GM12878 (cell line): Measurements from ENCODE around the gene GPN1. TPM values are rescaled to one million over a fixed set of nuclear protein-coding genes. Genes with fewer than 3 reads are reported as not detected.

Experiments used
- ATAC-seq: fragments of 200-7000 bp; cut with Tn5 transposase; 3 replicates; pipeline ENCODE4 v1.9.1; 2020; ENCODE audit warnings: mild to moderate bottlenecking, moderate library complexity
- BruUV-seq: library from RNA; stranded (reverse); fragments of 400-500 nt; replicated peaks from 2 replicates; lab custom pipeline; 2021; lab: Mats Ljungman, UMichigan
- CTCF ChIA-PET: fragments of 300-600 bp; sonication (Branson Sonifier 250); formaldehyde crosslinking; extraction: SDS; loops from one replicate; lab custom pipeline; 2021; ENCODE audit warnings: inconsistent platforms; lab: Yijun Ruan, JAX
- POLR2A ChIA-PET: fragments of 350-600 bp; formaldehyde crosslinking; extraction: SDS; loops from one replicate; lab custom pipeline; 2021; ENCODE audit warnings: inconsistent platforms; lab: Charles Lee
- RAD21 ChIA-PET: fragments of 300-600 bp; sonication (Branson Sonifier 250); formaldehyde crosslinking; loops from one replicate; lab custom pipeline; 2023; ENCODE audit warnings: antibody characterized with exemption; ENCODE audit not compliant: unreplicated experiment; lab: Charles Lee
- SMC1A ChIA-PET: fragments of 300-600 bp; sonication (Branson Sonifier 250); formaldehyde crosslinking; loops from one replicate; lab custom pipeline; 2023; ENCODE audit not compliant: unreplicated experiment, uncharacterized antibody; lab: Charles Lee
- DNase-seq: peaks from one replicate; pipeline ENCODE4 v3.0.0-alpha.2; 2011; ENCODE audit warnings: low read depth, low spot score
- FAIRE-seq: peaks from 3 replicates; lab custom pipeline; 2011; peaks lifted over from hg19 to GRCh38; lab: Jason Lieb, UNC
- H2AFZ ChIP-seq: 2 replicates; pipeline ENCODE4 v1.6.0; 2011; ENCODE audit warnings: low read depth, low read length, control low read depth; ENCODE audit not compliant: control insufficient read depth
- H3K27ac ChIP-seq: 2 replicates; pipeline ENCODE4 v1.5.1; 2011; ENCODE audit warnings: control low read depth; ENCODE audit not compliant: control insufficient read depth, insufficient read depth
- H3K27me3 ChIP-seq, 2 experiments: replicated peaks in 1 of 2; 2 replicates each; pipeline versions ENCODE4 v1.6.0 to v1.6.1; 2011; ENCODE audit warnings: low read length in 1 of 2; ENCODE audit not compliant: control insufficient read depth in 2 of 2, insufficient read depth in 2 of 2
- H3K36me3 ChIP-seq, 2 experiments: 2 replicates each; pipeline ENCODE4 v1.5.1; 2011; ENCODE audit warnings: low read length in 1 of 2; ENCODE audit not compliant: control insufficient read depth in 2 of 2, insufficient read depth in 2 of 2
- H3K4me1 ChIP-seq: 2 replicates; pipeline ENCODE4 v1.6.1; 2011; ENCODE audit warnings: mild to moderate bottlenecking, low read length, moderate library complexity, mixed read lengths; ENCODE audit not compliant: control insufficient read depth, insufficient read depth
- H3K4me2 ChIP-seq: 2 replicates; pipeline ENCODE4 v1.6.0; 2011; ENCODE audit warnings: control low read depth; ENCODE audit not compliant: control insufficient read depth, insufficient read depth
- H3K4me3 ChIP-seq: fragments of 200-600 bp; sonication (generic); 2 replicates; pipeline ENCODE4 v1.5.1; 2016
- H3K79me2 ChIP-seq: 2 replicates; pipeline ENCODE4 v1.6.0; 2011; ENCODE audit warnings: low read length; ENCODE audit not compliant: control insufficient read depth, insufficient read depth
- H3K9ac ChIP-seq: 2 replicates; pipeline ENCODE4 v1.8.0; 2011; ENCODE audit warnings: low read length, control low read depth, mixed read lengths; ENCODE audit not compliant: control insufficient read depth, insufficient read depth
- H3K9me3 ChIP-seq: replicated peaks from 3 replicates; pipeline ENCODE4 v1.5.1; 2011; ENCODE audit warnings: mild to moderate bottlenecking, low read length; ENCODE audit not compliant: control insufficient read depth, insufficient read depth
- H4K20me1 ChIP-seq: 2 replicates; pipeline ENCODE4 v1.6.0; 2011; ENCODE audit not compliant: control insufficient read depth, insufficient read depth
- EED ChIP-seq: sonication (generic); IDR thresholded peaks from 2 replicates; pipeline ENCODE4 v1.6.1; 2016; ENCODE audit warnings: antibody characterized with exemption, low read depth
- EZH2 ChIP-seq: IDR thresholded peaks from 2 replicates; pipeline ENCODE4 v1.6.1; 2012; ENCODE audit warnings: low read depth, mild to moderate bottlenecking, control low read depth, inconsistent platforms, low read length, borderline replicate concordance; ENCODE audit not compliant: control insufficient read depth
- WGBS: methylation state at CpG from one replicate; pipeline ENCODE4 v1.1.6; 2016; ENCODE audit warnings: low lambda C conversion rate; ENCODE audit not compliant: insufficient replicate concordance, insufficient coverage; ENCODE audit errors: missing lambda C conversion rate; 5-methylcytosine and 5-hydroxymethylcytosine counted together
- in situ Hi-C: fragments of 300-500 bp; cut with MboI; formaldehyde crosslinking; loops from 9 replicates; pipeline ENCODE4 v1.14.3; 2018; ENCODE audit warnings: mixed read lengths
- intact Hi-C: fragments of 100-400 bp; cut with micrococcal nuclease; formaldehyde crosslinking; loops from one replicate; pipeline ENCODE4 v1.14.2; 2022; ENCODE audit not compliant: unreplicated experiment
- polyA plus RNA-seq, 11 experiments: library from polyadenylated mRNA; depleted of rRNA in 4 of 11; unstranded in 6 of 11; stranded (reverse) in 5 of 11; fragments of >200 nt; fragmentation: Nextera tagmentation in 4 of 11; fragmentation: Illumina TruSeq in 1 of 11; extraction: Ambion mirVana in 4 of 11; extraction: Trizol in 1 of 11; gene quantifications; 1 replicate in 1 of 11; 2 replicates in 10 of 11; pipeline versions ENCODE4 v1.2.1 to v1.2.3, GENCODE V29; 2011 to 2016; ENCODE audit warnings: inconsistent platforms in 2 of 11, missing spikeins in 2 of 11, low read depth in 1 of 11
- small RNA-seq: library from RNA; depleted of rRNA; stranded (forward); fragments of <200 nt; gene quantifications from one replicate; pipeline ENCODE3, GENCODE V24; 2014
- total RNA-seq, 4 experiments: library from RNA; depleted of rRNA in 3 of 4; stranded (reverse); fragments of >200 nt in 3 of 4; fragmentation: Illumina TruSeq in 1 of 4; extraction: Trizol in 1 of 4; gene quantifications; 2 replicates each; pipeline versions ENCODE4 v1.2.1 to v1.2.3, GENCODE V29; 2013 to 2021
- TF ChIP-seq, protein P1 (sequence below): fragments of 450-650 bp; IDR thresholded peaks from 2 replicates; pipeline ENCODE4 v1.6.1; 2014; ENCODE audit warnings: mild to moderate bottlenecking

The GPN1 gene
- total and polyA plus RNA-seq, 10 of the 15 experiments (the other 5 are each of a cell fraction or from before 2014, with no cell fraction given), result 32.1 to 108 (median 60.4) TPM

DNA sequence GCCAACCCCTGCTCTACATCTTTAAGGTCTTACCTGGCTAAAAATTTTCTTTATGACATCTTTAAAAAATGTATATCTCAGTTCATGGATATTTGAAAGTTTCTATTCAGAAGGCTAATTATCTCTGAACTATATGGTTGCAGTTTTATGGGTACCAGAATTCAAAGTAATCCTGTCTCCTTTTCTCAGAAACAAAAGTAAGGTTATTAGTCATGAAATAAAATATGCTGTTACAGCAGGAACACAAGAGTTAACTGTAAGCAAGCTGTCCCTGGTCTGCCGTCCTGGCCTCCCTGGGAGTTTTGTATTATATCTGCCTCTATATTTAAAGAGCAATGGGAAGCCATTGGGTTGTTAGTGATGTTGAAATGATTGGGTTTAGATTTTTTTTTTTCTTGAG, 68.8 kb downstream of the GPN1 start:
- CTCF ChIA-PET, result no interaction called here
- no peaks in the 10 kb centered on the region for H4K20me1 ChIP-seq
- BruUV-seq, result no TSS peak

More for the DNA sequence above, 68.8 kb downstream of the GPN1 start:
- ATAC-seq (no peak), DNase-seq (no peak), FAIRE-seq (no peak)
- WGBS, result 40% methylated on average over 1 of the region's 1 CpG
- Histone ChIP-seq H3K9me3 (no peaks in the 10 kb centered on the region), H3K4me2 (no peak overlapping the region), H3K4me1 (no peaks in the 10 kb centered on the region), H3K9ac (no peak overlapping the region), H3K27me3 (no peaks in the 10 kb centered on the region), H3K79me2 (no peaks in the 10 kb centered on the region), H2AFZ (no peak overlapping the region), H3K36me3 (peaks cover 0 to 7% of the 10 kb centered on the region in 2 experiments; a peak in 3 of 4 replicates), H3K4me3 (no peak overlapping the region), H3K27ac (no peak overlapping the region)
- SMC1A ChIA-PET, result no interaction called here
- in situ Hi-C loops, result no loop called here
- TF ChIP-seq EED (no peak), EZH2 (no peak)
- TF ChIP-seq, protein P1, sequence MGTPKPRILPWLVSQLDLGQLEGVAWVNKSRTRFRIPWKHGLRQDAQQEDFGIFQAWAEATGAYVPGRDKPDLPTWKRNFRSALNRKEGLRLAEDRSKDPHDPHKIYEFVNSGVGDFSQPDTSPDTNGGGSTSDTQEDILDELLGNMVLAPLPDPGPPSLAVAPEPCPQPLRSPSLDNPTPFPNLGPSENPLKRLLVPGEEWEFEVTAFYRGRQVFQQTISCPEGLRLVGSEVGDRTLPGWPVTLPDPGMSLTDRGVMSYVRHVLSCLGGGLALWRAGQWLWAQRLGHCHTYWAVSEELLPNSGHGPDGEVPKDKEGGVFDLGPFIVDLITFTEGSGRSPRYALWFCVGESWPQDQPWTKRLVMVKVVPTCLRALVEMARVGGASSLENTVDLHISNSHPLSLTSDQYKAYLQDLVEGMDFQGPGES, result no peak
- POLR2A ChIA-PET, result no interaction called here
- RAD21 ChIA-PET, result no interaction called here
- intact Hi-C loops, result no loop called here

Small RNAs within 50 kb of the gene (small RNA-seq; reads per million reads assigned to genes)
- gene RF00340, result not detected

Other genes with a start within 250 kb of the GPN1 start
Only the 7 nearest of the 12 such genes appear.
- 7.9 and 9.5 TPM in 2 replicates for gene IFT172, start 139.3 kb upstream of the GPN1 start, total RNA-seq (2014; rRNA removed)
- gene IFT172, start 139.3 kb upstream of the GPN1 start, total RNA-seq (2014; rRNA removed; fragmentation: Illumina TruSeq; extraction: Trizol), result 4.7 and 4.8 TPM in 2 replicates
- 8.6 and 8.8 TPM in 2 replicates for gene IFT172, start 139.3 kb upstream of the GPN1 start, total RNA-seq (2021)
- 2.4 and 2.9 TPM in 2 replicates for gene IFT172, start 139.3 kb upstream of the GPN1 start, polyA plus RNA-seq (2011; rRNA removed)
- gene IFT172, start 139.3 kb upstream of the GPN1 start, polyA plus RNA-seq (2014; fragmentation: Illumina TruSeq; extraction: Trizol), result 5.5 and 7.7 TPM in 2 replicates
- gene IFT172, start 139.3 kb upstream of the GPN1 start, polyA plus RNA-seq (2014; fragmentation: Nextera tagmentation; extraction: Ambion mirVana), result 1 to 10 TPM; 3.0 to 3.4 TPM
- 8.3 and 10.7 TPM in 2 replicates for gene IFT172, start 139.3 kb upstream of the GPN1 start, polyA plus RNA-seq (2014; rRNA removed)
- gene IFT172, start 139.3 kb upstream of the GPN1 start, polyA plus RNA-seq (2016; fragmentation: Nextera tagmentation; extraction: Ambion mirVana), result 1 to 10 TPM; 7.0 to 7.1 TPM
- gene FNDC4, start 133.8 kb upstream of the GPN1 start, total RNA-seq (2014; rRNA removed), result not detected in 2 replicates
- gene FNDC4, start 133.8 kb upstream of the GPN1 start, total RNA-seq (2014; rRNA removed; fragmentation: Illumina TruSeq; extraction: Trizol), result not detected in 2 replicates
- 0.16 and 0.21 TPM in 2 replicates for gene FNDC4, start 133.8 kb upstream of the GPN1 start, total RNA-seq (2021)
- not detected in 2 replicates for gene FNDC4, start 133.8 kb upstream of the GPN1 start, polyA plus RNA-seq (2011; rRNA removed)
- not detected in 2 replicates for gene FNDC4, start 133.8 kb upstream of the GPN1 start, polyA plus RNA-seq (2014; fragmentation: Illumina TruSeq; extraction: Trizol)
- gene FNDC4, start 133.8 kb upstream of the GPN1 start, polyA plus RNA-seq (2014; fragmentation: Nextera tagmentation; extraction: Ambion mirVana), result not detected
- gene FNDC4, start 133.8 kb upstream of the GPN1 start, polyA plus RNA-seq (2014; rRNA removed), result not detected in 2 replicates
- gene FNDC4, start 133.8 kb upstream of the GPN1 start, polyA plus RNA-seq (2016; fragmentation: Nextera tagmentation; extraction: Ambion mirVana), result not detected
- not detected in 2 replicates for gene GCKR, start 132.2 kb upstream of the GPN1 start, total RNA-seq (2014; rRNA removed)
- not detected in 2 replicates for gene GCKR, start 132.2 kb upstream of the GPN1 start, total RNA-seq (2014; rRNA removed; fragmentation: Illumina TruSeq; extraction: Trizol)
- gene GCKR, start 132.2 kb upstream of the GPN1 start, total RNA-seq (2021), result not detected in 2 replicates
- not detected in 2 replicates for gene GCKR, start 132.2 kb upstream of the GPN1 start, polyA plus RNA-seq (2011; rRNA removed)
- not detected in 2 replicates for gene GCKR, start 132.2 kb upstream of the GPN1 start, polyA plus RNA-seq (2014; fragmentation: Illumina TruSeq; extraction: Trizol)
- gene GCKR, start 132.2 kb upstream of the GPN1 start, polyA plus RNA-seq (2014; fragmentation: Nextera tagmentation; extraction: Ambion mirVana), result not detected
- gene GCKR, start 132.2 kb upstream of the GPN1 start, polyA plus RNA-seq (2014; rRNA removed), result not detected in 2 replicates
- gene GCKR, start 132.2 kb upstream of the GPN1 start, polyA plus RNA-seq (2016; fragmentation: Nextera tagmentation; extraction: Ambion mirVana), result not detected
- gene ZNF512, start 46.0 kb upstream of the GPN1 start, total RNA-seq (2014; rRNA removed), result 24.6 and 32.2 TPM in 2 replicates
- 30.8 and 33.4 TPM in 2 replicates for gene ZNF512, start 46.0 kb upstream of the GPN1 start, total RNA-seq (2014; rRNA removed; fragmentation: Illumina TruSeq; extraction: Trizol)
- gene ZNF512, start 46.0 kb upstream of the GPN1 start, total RNA-seq (2021), result 28.9 and 31.7 TPM in 2 replicates
- 61.9 and 83.4 TPM in 2 replicates for gene ZNF512, start 46.0 kb upstream of the GPN1 start, polyA plus RNA-seq (2011; rRNA removed)
- 50.3 and 78.6 TPM in 2 replicates for gene ZNF512, start 46.0 kb upstream of the GPN1 start, polyA plus RNA-seq (2014; fragmentation: Illumina TruSeq; extraction: Trizol)
- gene ZNF512, start 46.0 kb upstream of the GPN1 start, polyA plus RNA-seq (2014; fragmentation: Nextera tagmentation; extraction: Ambion mirVana), result 10 to 100 TPM; 14.1 to 21.2 TPM
- gene ZNF512, start 46.0 kb upstream of the GPN1 start, polyA plus RNA-seq (2014; rRNA removed), result 29.8 and 32.5 TPM in 2 replicates
- gene ZNF512, start 46.0 kb upstream of the GPN1 start, polyA plus RNA-seq (2016; fragmentation: Nextera tagmentation; extraction: Ambion mirVana), result 10 to 100 TPM; 29.3 to 31.6 TPM
- 0.34 and 1.0 TPM in 2 replicates for gene CCDC121, start within 50 bp of the GPN1 start, total RNA-seq (2014; rRNA removed)
- 0.67 and 0.97 TPM in 2 replicates for gene CCDC121, start within 50 bp of the GPN1 start, total RNA-seq (2014; rRNA removed; fragmentation: Illumina TruSeq; extraction: Trizol)
- 0.49 and 0.53 TPM in 2 replicates for gene CCDC121, start within 50 bp of the GPN1 start, total RNA-seq (2021)
- gene CCDC121, start within 50 bp of the GPN1 start, polyA plus RNA-seq (2011; rRNA removed), result 1.2 and 2.0 TPM in 2 replicates
- 0.97 and 1.3 TPM in 2 replicates for gene CCDC121, start within 50 bp of the GPN1 start, polyA plus RNA-seq (2014; fragmentation: Illumina TruSeq; extraction: Trizol)
- under 1 TPM; 0.37 to 0.38 TPM for gene CCDC121, start within 50 bp of the GPN1 start, polyA plus RNA-seq (2014; fragmentation: Nextera tagmentation; extraction: Ambion mirVana)
- gene CCDC121, start within 50 bp of the GPN1 start, polyA plus RNA-seq (2014; rRNA removed), result 0.48 and 0.85 TPM in 2 replicates
- under 1 TPM; 0.59 to 0.84 TPM for gene CCDC121, start within 50 bp of the GPN1 start, polyA plus RNA-seq (2016; fragmentation: Nextera tagmentation; extraction: Ambion mirVana)
- gene SUPT7L, start 34.6 kb downstream of the GPN1 start, total RNA-seq (2014; rRNA removed), result 23.5 and 27.0 TPM in 2 replicates
- 20.5 and 22.6 TPM in 2 replicates for gene SUPT7L, start 34.6 kb downstream of the GPN1 start, total RNA-seq (2014; rRNA removed; fragmentation: Illumina TruSeq; extraction: Trizol)
- 19.3 and 19.7 TPM in 2 replicates for gene SUPT7L, start 34.6 kb downstream of the GPN1 start, total RNA-seq (2021)
- 43.7 and 44.7 TPM in 2 replicates for gene SUPT7L, start 34.6 kb downstream of the GPN1 start, polyA plus RNA-seq (2011; rRNA removed)
- gene SUPT7L, start 34.6 kb downstream of the GPN1 start, polyA plus RNA-seq (2014; fragmentation: Illumina TruSeq; extraction: Trizol), result 29.2 and 33.4 TPM in 2 replicates
- gene SUPT7L, start 34.6 kb downstream of the GPN1 start, polyA plus RNA-seq (2014; fragmentation: Nextera tagmentation; extraction: Ambion mirVana), result 10 to 100 TPM; 10.2 to 13.3 TPM
- gene SUPT7L, start 34.6 kb downstream of the GPN1 start, polyA plus RNA-seq (2014; rRNA removed), result 24.2 and 25.1 TPM in 2 replicates
- 10 to 100 TPM; 18.4 to 20.0 TPM for gene SUPT7L, start 34.6 kb downstream of the GPN1 start, polyA plus RNA-seq (2016; fragmentation: Nextera tagmentation; extraction: Ambion mirVana)
- gene SLC4A1AP, start 34.8 kb downstream of the GPN1 start, total RNA-seq (2014; rRNA removed), result 22.5 and 23.3 TPM in 2 replicates
- gene SLC4A1AP, start 34.8 kb downstream of the GPN1 start, total RNA-seq (2014; rRNA removed; fragmentation: Illumina TruSeq; extraction: Trizol), result 28.2 and 30.0 TPM in 2 replicates
- 17.3 and 17.9 TPM in 2 replicates for gene SLC4A1AP, start 34.8 kb downstream of the GPN1 start, total RNA-seq (2021)
- gene SLC4A1AP, start 34.8 kb downstream of the GPN1 start, polyA plus RNA-seq (2011; rRNA removed), result 16.7 and 24.3 TPM in 2 replicates
- gene SLC4A1AP, start 34.8 kb downstream of the GPN1 start, polyA plus RNA-seq (2014; fragmentation: Illumina TruSeq; extraction: Trizol), result 28.0 and 31.4 TPM in 2 replicates
- 10 to 100 TPM in 1 of 2 experiments, 1 to 10 TPM in 1; 6.5 to 16.4 TPM for gene SLC4A1AP, start 34.8 kb downstream of the GPN1 start, polyA plus RNA-seq (2014; fragmentation: Nextera tagmentation; extraction: Ambion mirVana)
- gene SLC4A1AP, start 34.8 kb downstream of the GPN1 start, polyA plus RNA-seq (2014; rRNA removed), result 18.8 and 20.5 TPM in 2 replicates
- 10 to 100 TPM; 27.1 to 30.1 TPM for gene SLC4A1AP, start 34.8 kb downstream of the GPN1 start, polyA plus RNA-seq (2016; fragmentation: Nextera tagmentation; extraction: Ambion mirVana)